Measurements from ENCODE around the gene ABHD16B. TPM values are rescaled to one million over a fixed set of nuclear protein-coding genes. Genes with fewer than 3 reads are reported as not detected.
"Not testable (repeated sequence)": the region's sequence is repeated elsewhere in the genome, so short reads cannot be mapped to it uniquely, and the experiment has no call there.

ABHD16B gene
- polyA plus RNA-seq, 1 donor, result not detected

- no peak for DNase-seq (ENCODE audit: low read depth)
Observed at GRCh38 chr20:63877755-63878470, 16.6 kb downstream of the ABHD16B start.

GRCh38 chr20:63878899-63879663, 17.8 kb downstream of the ABHD16B start:
- DNase-seq (ENCODE audit: low read depth), result no peak

- DNase-seq (ENCODE audit: low read depth), result not testable (repeated sequence)
Observed at GRCh38 chr20:63880901-63881300, 19.6 kb downstream of the ABHD16B start.

GRCh38 chr20:63881451-63882226, 20.3 kb downstream of the ABHD16B start:
- DNase-seq (ENCODE audit: low read depth), result no peak

GRCh38 chr20:63882257-63883200, 21.2 kb downstream of the ABHD16B start:
- no peak for DNase-seq (ENCODE audit: low read depth)

- DNase-seq (ENCODE audit: low read depth), result no peak
Observed at GRCh38 chr20:63883201-63883593, 21.9 kb downstream of the ABHD16B start.

GRCh38 chr20:63884506-63885263, 23.4 kb downstream of the ABHD16B start:
- no peak for DNase-seq (ENCODE audit: low read depth)

GRCh38 chr20:63885264-63886053, 24.2 kb downstream of the ABHD16B start:
- no peak for DNase-seq (ENCODE audit: low read depth)

- DNase-seq (ENCODE audit: low read depth), result no peak
Observed at GRCh38 chr20:63886054-63886419, 24.7 kb downstream of the ABHD16B start.

GRCh38 chr20:63886921-63887320, 25.6 kb downstream of the ABHD16B start:
- DNase-seq (ENCODE audit: low read depth), result no peak

GRCh38 chr20:63889241-63890200, 28.2 kb downstream of the ABHD16B start:
- DNase-seq (ENCODE audit: low read depth), result no peak

- DNase-seq (ENCODE audit: low read depth), result no peak
Observed at GRCh38 chr20:63890201-63890576, 28.9 kb downstream of the ABHD16B start.

GRCh38 chr20:63890616-63891015, 29.3 kb downstream of the ABHD16B start:
- DNase-seq (ENCODE audit: low read depth), result no peak

GRCh38 chr20:63891061-63892002, 30.0 kb downstream of the ABHD16B start:
- DNase-seq (ENCODE audit: low read depth), result no peak

GRCh38 chr20:63892402-63892801, 31.1 kb downstream of the ABHD16B start:
- no peak for DNase-seq (ENCODE audit: low read depth)

- no peak for DNase-seq (ENCODE audit: low read depth)
Observed at GRCh38 chr20:63893999-63894357, 32.7 kb downstream of the ABHD16B start.

GRCh38 chr20:63894358-63895201, 33.3 kb downstream of the ABHD16B start, which contains the start of gene DNAJC5:
Gene DNAJC5, plus strand, starts transcription at chr20:63895126. Its CDS starts 33,220 bp downstream, at chr20:63928346.
- DNase-seq (ENCODE audit: low read depth), result peak; percentile 80
